HCT116 (cell line): ENCODE measurements around the gene LYPD3.

Experiments
- EZH2 ChIP-seq: fragments of 200-600 bp; sonication (generic); IDR thresholded peaks from 2 replicates; pipeline ENCODE4 v1.6.1; 2017; ENCODE audit warnings: antibody characterized with exemption, mixed run types
- EZH2phosphoT487 ChIP-seq: fragments of 200-600 bp; IDR thresholded peaks from 2 replicates; pipeline ENCODE4 v1.6.1; 2018; ENCODE audit warnings: antibody characterized with exemption, borderline replicate concordance
- JUND ChIP-seq: IDR thresholded peaks from 2 replicates; pipeline ENCODE4 v1.6.1; 2012
- POLR2AphosphoS5 ChIP-seq: IDR thresholded peaks from 2 replicates; pipeline ENCODE4 v1.6.1; 2011; ENCODE audit warnings: mild to moderate bottlenecking, low read depth, low read length, moderate library complexity
- TF ChIP-seq, protein P1 (sequence below), 3 experiments: fragments of 200-600 bp in 1 of 3; sonication (generic) in 1 of 3; IDR thresholded peaks in 2 of 3; conservative IDR thresholded peaks in 1 of 3; 2 replicates each; pipeline ENCODE4 v1.5.1; 2012 to 2017; ENCODE audit warnings: low read depth in 2 of 3, low read length in 2 of 3, antibody characterized with exemption in 1 of 3, borderline replicate concordance in 1 of 3, control low read depth in 1 of 3, mild to moderate bottlenecking in 1 of 3, mixed read lengths in 1 of 3, mixed run types in 1 of 3, moderate library complexity in 1 of 3; ENCODE audit not compliant: insufficient read depth in 1 of 3

DNA sequence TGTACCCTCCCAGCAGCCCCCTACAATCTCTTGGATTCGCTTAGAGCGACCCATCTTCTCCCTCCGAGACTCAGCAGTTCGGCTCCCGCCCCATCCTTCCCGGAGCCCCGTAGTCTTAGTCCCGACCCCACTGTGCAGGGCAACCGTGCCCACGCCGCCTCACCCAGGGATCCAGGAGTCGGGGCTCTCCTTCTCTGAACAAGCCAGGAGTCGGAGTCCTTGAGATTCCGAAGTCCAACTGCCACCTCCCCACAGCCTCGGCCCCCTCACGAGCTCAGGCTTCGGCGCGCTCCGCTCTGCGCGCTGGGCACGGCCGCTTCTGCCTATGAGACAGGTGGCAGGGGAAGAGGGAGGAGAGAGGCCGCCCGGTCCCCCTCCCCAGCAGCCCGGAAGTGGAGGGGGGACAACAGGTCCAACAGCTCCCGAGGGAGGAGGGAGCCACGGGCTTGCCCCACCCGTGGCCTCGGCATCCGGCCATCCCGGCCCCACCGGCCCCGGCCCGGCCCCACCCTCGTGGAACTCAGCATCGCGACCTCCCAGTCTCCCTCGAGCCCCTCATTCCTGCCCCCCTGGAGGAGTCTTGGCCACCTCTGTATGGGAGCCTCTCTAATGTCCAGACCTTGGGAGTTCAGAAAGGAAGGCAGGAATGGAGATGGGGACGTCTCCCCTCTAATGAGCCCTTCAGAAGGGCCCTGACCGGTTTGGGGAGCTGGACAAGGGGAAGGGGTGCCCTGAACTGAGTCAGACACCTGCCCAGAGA lies 39.2 kb upstream of the LYPD3 start, which contains the start of gene PHLDB3:
- TF ChIP-seq JUND (no peak), POLR2AphosphoS5 (peak; percentile 2; the same call in 1 of the 2 replicates), EZH2phosphoT487 (no peak), EZH2 (no peak)
- TF ChIP-seq, protein P1, sequence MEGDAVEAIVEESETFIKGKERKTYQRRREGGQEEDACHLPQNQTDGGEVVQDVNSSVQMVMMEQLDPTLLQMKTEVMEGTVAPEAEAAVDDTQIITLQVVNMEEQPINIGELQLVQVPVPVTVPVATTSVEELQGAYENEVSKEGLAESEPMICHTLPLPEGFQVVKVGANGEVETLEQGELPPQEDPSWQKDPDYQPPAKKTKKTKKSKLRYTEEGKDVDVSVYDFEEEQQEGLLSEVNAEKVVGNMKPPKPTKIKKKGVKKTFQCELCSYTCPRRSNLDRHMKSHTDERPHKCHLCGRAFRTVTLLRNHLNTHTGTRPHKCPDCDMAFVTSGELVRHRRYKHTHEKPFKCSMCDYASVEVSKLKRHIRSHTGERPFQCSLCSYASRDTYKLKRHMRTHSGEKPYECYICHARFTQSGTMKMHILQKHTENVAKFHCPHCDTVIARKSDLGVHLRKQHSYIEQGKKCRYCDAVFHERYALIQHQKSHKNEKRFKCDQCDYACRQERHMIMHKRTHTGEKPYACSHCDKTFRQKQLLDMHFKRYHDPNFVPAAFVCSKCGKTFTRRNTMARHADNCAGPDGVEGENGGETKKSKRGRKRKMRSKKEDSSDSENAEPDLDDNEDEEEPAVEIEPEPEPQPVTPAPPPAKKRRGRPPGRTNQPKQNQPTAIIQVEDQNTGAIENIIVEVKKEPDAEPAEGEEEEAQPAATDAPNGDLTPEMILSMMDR (IDR thresholded peaks at IDR 0.05 in 2 of 3, conservative IDR thresholded peaks at IDR 0.05 in 1 of 3; ENCODE audit: borderline replicate concordance in 1 of 3, insufficient read depth in 1 of 3, low read depth in 2 of 3, low read length in 2 of 3), result no peak
